A204.1 (cell line): ENCODE measurements around the gene NLRC5.
"Not testable (repeated sequence)": the region's sequence is repeated elsewhere in the genome, so short reads cannot be mapped to it uniquely, and the experiment has no call there.

ENCODE experiments used
- FAIRE-seq: peaks from 2 replicates; lab custom pipeline; 2012; peaks lifted over from hg19 to GRCh38; lab: Jason Lieb, UNC

The NLRC5 gene

DNA sequence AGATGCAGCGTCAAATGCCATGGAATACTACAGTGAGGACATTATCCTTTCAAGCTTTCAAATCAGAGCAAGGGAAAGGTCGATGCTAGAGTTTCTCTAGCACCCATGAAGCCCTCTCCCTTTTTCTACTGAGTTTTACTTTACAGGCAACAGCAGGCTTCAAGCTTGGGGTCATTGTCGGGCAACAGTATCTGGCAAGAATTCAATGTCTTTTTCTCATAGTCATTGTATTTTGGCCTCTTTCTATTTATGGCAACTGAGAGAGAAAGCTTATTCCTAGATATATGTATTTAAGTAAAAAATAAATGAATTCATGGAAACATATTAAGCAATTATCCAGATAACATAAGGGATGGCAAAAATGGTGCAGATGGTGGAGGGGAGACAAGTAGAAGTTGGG, 28.0 kb upstream of the NLRC5 start:
- FAIRE-seq, result no peak

DNA sequence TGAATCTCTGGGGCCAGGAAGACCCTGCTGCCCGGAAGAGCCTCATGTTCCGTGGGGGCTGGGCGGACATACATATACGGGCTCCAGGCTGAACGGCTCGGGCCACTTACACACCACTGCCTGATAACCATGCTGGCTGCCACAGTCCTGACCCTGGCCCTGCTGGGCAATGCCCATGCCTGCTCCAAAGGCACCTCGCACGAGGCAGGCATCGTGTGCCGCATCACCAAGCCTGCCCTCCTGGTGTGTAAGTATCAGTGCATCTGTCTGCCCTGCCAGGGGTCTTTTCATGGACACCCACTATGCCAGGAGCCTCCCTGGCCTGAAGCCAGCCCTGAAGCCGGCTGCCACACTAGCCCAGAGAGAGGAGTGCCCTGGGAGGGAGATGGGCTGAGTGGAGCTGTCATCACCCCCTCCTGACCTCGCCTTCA, 27.5 kb upstream of the NLRC5 start, which contains the start of gene CETP:
Gene CETP (plus strand): TSS at position 100 of the 431 bp plus-strand sequence. CDS start 30 bp downstream, at position 130.
- FAIRE-seq, result no peak

DNA sequence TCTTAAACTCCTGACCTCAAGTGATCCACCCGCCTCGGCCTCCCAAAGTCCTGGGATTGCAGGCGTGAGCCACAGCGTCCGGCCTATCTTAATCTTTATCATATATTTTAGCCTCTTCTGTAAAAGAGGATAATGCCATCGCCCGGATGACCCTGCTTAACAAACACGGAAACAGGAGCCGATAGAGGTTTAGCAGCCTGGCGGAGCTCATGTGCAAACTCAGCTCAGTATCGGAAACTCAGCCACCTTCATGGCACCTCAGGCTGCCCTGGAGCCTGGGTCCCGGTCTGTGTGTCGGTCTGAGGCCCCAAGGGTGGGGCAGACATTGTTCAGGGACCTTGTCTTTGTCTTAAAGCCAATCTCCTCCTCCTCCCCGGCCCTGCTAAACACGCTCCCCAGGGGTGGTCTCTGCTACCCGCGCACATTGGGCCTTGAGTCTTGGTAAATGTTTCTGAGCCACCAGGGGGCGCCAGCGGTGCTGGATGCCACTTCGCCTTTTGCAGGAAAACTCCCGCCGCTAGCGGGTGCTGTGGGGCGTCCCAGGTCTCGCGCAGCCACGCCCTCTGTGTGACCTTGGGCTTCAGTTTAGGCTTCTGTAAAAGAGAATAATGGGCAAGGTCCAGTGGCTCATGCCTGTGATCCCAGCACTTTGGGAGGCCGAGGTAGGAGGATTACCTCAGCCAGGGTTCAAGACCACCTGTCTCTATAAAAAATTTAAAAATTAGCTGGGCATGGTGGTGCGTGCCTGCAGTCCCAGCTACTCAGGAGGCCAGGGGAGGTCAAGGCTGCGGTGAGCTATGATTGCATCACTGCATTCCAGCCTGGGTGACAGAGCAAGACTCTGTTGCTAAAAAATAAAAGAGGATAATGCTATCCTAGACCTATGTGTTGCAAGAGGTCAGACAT, 24.9 kb upstream of the NLRC5 start:
- no peak for FAIRE-seq

DNA sequence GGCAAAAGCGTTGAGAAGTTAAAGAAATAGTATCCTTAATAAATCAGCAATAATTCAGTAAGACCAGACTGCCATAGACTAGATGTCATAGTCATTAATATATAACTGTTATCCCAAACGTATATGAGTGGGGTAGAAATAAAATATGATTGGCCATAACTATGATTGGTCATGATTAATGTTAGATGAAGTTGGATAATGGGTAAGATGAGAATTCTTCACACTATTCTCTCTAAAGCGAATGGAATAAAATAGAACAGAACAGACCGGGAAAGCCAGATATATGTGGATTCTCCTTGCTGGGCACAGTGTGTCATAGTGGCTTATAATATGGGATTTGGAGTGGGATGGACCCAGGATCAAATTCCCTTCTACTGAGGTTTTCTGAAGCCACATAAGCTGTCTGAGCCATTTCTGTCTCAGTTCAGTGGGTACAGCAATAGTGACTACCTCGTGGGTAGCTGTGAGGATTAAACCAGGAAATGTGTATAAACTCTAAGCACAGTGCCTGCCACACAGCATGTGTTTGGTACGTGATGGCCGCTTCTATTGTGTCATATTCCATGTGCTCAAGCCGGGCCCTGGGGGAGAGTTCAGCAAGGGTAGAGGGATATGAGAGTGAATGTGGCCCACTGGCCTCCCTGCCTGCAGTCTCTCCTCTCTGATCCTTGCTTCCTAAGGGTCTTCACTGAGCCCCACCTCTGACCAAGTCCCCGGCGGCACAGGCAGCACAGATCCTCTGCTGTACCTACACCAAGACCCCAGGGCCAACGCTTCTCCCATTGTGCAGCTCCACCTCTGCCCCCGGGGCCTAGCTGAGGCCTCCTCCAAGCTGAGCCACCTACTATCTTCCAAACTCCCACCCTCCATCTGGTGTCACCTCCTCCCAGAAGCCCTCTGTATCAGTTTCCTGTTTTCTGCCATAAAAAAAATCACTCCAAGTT, 23.9 kb upstream of the NLRC5 start:
- no peak for FAIRE-seq

DNA sequence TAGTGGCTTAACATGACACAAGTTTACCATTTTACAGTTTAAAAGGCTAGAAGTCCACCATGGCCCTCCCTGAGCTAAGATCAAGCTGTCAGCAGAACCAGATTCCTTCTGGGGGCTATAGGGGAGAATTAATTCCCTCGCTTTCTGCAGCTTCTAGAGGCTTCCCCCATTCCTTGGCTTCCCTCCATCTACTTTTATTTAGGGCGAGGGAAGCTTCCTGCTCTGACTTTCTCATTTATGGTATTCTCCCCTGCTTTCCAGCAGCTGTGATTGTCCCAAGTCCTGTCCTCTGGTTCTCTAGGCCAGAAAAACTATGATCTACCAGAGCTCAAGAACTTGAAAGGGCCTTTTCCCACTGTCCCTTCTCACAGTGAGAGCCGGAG, 23.3 kb upstream of the NLRC5 start:
- no peak for FAIRE-seq

DNA sequence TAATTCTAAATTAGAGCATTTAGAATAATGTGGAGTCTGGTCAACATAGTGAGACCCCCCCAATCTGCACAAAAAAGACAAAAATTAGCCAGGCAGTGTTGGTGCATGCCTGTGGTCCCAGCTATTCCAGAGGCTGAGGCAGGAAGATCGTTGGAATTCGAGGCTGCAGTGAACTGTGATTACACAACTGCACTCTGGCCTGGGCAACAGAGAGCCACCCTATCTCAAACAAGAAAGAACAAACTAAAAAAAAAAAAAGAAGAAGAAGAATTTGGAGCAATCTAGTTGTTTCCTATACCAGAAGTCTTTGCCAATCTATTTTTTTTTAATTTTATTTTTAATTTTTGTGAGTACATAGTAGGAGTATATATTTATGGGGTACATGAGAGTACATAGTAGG, 21.6 kb upstream of the NLRC5 start:
- FAIRE-seq, result no peak

DNA sequence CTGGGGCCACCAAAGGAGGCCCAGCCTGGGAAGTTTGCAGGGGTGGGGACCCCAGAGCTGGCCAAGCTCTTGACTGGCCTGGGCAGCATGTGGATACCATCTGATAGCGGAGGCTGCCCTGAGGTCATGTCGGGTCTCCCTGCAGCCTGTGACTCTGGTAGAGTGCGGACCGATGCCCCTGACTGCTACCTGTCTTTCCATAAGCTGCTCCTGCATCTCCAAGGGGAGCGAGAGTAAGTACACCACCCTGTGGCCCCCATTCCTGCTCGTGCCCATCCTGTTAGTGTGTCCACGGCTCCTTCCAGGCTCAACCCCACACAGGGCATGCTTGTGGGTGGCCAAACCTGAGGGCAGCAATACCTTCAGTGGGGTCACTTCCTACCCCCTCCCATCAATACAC, 19.6 kb upstream of the NLRC5 start:
- FAIRE-seq, result no peak

DNA sequence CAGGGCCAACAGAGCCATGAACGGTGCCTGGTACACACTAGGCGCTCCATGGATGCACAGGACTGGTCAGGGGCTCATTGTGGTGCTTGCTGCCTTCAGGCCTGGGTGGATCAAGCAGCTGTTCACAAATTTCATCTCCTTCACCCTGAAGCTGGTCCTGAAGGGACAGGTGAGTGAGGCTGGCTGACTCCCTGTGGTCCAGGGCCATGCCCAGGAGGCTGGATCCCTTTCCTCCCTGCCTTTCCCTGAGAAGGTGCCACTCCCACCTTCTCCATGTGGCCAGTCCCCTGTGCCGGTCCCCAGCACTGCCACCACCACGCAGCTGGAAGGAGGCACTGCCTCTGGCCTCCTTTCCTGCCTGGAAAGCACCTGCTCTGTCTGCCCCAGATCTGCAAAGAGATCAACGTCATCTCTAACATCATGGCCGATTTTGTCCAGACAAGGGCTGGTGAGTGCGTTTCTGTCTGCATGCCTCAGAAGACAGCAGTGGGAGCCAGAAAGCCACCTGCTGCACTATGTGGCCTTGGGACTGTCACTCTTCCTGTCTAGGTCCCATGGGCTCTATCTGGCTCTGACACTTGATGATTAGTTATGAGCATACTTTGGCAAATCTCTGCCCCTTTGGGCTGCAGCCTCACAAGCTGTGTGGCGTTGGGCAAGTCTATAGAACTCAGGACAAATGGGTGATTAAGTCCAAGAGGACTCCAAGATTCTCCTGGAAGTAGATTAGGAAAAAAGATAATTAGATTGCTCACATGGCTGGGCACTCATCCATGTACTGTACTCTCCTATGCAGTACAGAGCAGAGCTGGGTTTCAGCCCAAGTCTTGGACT, 18.2 kb upstream of the NLRC5 start:
- FAIRE-seq, result no peak

DNA sequence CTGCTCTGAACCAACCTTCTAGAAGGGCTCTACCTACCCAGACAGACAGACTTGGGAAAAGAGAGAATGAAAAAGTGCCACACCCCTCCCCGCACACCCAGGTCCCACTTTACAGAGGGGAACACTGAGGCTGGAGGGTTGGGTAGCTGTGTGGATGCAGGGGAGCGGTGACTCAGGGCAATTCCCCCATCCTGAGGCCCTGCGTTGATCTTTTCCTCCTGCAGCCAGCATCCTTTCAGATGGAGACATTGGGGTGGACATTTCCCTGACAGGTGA, 17.7 kb upstream of the NLRC5 start:
- FAIRE-seq, result no peak

DNA sequence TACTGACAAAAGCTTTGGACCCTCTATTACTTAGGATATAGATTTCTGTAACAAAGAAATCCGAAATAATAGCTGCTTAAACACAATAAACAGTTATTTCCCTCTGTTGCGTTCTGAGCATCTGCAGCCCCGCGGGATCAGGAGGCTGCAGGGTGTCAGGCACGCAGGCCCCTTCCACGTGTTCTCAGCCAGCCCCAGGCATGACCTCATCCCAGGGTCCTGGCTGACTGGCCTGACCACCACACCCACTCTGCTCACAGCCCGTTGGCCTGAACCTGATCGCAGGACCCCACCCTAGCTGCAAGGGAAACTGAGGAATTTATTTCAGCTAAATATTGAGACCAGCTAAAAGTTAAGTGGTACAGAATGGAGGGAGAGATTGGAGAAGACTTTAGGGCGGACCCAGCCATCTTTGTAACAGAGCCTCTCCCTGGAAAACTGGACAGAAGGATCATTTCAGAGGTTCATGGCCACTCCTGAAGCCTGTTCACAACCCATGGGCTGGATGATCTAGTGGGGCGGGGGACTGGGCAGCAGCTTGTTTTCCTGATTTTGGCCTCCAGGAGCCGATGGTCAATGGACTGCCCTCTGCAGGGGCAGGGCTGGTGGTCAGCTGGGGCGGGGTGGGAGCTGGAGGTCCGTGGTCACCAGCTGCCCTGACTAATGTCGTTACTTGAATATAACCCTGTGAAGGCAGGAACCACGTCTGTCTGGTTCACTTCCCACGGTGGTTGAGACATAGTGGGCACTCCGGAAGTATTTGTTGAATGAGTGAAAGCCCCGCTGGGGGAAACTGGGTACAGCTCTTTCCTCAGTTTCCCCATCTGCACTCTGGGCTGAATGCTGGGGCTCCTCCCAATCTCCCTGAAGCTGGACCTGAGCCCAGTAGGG, 16.7 kb upstream of the NLRC5 start:
- no peak for FAIRE-seq

DNA sequence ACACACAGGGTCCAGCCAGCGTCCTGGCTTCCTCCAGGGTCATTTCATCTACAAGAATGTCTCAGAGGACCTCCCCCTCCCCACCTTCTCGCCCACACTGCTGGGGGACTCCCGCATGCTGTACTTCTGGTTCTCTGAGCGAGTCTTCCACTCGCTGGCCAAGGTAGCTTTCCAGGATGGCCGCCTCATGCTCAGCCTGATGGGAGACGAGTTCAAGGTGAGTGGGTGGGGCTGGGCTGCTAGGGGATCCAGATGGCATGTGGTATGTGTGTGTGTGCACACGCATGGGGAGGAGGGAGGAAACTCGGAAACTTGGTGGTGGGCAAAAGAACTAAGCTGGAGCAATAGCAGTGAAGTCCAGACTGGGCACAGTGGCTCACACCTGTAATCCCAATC, 16.1 kb upstream of the NLRC5 start:
- no peak for FAIRE-seq

DNA sequence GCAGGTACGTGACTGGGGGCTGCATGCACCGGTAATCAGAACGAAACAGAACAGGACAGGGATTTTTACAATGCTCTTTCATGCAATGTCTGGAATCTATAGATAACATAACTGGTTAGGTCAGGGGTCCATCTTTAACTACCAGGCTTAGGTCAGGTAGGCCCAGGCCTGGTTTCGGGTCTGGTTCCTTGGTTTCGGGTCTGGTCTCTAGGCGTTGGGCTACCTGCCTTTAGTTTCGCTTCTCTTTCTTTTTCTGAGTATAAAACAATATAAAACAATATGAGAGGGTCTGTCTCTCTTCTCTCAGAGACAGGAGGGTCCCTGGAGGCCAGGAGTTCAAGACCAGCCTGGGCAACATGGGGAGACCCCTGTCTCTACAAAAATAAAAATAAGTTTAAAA, 15.5 kb upstream of the NLRC5 start:
- FAIRE-seq, result not testable (repeated sequence)

DNA sequence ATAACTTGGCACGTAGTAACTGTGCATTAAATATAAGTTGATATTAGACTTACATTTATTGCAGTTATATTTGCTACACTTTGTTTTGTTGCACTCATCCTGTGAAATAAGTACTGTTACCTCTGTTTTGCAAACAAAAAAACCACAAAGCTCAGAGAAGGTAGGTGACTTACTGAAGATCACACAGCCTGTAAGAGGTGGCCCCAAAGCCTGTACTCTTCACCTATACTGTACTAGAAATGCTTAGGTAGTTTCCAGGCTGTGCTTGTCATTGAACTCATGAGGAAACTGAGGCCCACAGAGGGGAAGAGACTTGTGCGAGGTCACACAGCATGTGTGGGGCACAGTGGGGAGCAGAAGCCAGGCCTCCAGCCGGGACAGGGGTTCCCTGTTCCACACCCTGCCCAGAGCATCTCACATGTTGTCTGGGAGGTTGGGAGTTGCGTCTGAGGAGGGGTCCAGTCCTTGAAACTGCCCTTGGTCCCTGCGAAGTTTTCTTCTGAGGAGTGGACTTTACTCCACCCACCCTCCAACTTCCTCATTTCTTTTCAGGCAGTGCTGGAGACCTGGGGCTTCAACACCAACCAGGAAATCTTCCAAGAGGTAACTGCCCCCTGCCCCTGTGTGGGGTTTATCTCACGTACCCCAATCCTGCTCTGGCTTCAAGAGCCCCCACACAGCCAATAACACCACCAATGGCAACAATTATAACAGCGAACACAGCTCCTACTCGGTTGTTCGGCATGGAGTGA, 14.6 kb upstream of the NLRC5 start:
- no peak for FAIRE-seq

DNA sequence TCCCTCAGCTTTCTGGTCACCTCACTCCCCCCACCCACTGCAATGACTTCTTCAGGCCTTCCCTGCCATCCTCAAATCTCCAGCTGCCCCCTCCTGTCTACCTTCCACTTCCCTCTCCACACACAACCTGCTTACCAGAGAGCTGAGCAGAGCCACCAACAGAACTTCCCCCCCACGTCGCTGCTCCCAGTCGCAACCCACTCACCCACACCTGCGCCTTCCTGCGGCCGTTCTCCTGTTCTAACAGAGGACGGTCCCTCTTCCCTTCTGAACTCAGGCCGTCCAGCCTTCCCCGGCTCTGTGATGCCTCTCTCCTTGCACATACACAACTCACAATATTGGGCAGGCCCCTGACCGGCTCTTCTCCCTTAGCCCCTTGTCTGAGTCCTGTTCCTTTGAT, 13.6 kb upstream of the NLRC5 start:
- no peak for FAIRE-seq

DNA sequence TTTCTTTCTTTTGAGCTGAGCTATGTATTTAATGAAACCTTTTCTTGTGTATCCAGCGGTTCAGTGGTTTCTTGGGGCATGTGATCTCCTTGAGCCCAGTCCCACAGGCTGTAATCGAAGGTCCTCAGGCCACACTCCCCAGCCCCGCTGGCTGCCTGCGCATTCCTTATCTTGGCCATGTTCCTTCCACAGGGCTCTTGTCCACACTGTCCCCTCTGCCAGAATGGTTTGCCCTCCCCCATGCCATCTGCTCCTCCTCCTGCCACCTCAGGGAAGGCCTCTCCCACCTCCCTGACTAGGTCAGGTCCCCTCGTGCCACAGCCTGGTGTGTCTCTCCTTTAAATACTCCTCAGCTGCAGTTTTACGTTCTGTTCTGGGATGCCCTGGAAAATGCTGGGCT, 12.1 kb upstream of the NLRC5 start:
- FAIRE-seq, result no peak

DNA sequence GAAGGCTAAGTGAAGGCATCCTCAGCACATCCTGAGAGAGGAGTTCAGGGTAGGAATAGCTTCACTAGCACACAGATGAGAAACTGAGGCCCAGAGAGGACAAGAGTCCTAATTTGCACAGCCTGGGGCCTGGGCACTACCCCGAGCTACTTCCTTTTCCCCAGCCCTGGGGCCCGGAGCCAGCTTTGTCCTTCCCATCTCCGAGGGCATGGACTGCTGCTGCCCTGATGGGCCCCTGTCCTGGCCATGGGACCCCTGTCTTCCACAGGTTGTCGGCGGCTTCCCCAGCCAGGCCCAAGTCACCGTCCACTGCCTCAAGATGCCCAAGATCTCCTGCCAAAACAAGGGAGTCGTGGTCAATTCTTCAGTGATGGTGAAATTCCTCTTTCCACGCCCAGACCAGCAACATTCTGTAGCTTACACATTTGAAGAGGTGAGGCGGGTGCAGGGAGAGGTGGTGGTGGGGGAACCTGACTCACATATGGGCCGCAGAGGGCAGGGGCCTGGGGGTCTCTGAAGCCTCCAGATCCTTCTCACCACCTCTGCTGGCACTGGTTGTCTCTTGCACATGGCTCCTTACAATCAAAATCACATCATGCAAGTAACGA, 11.4 kb upstream of the NLRC5 start:
- FAIRE-seq, result no peak

DNA sequence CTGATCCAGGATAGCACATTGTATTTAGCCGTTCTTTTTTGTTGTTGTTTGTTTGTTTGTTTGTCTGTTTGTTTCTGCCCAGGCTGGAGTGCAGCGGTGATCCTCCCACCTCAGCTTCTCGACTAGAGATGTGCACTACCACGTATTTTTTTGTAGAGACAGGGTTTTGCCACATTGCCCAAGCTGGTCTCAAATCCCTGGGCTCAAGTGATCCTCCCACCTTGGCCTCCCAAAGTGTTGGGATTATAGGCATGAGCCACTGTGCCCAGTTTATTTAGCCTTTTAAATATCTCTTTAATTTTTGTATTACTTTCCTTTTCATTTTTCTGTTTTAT, 9.2 kb upstream of the NLRC5 start:
- no peak for FAIRE-seq

DNA sequence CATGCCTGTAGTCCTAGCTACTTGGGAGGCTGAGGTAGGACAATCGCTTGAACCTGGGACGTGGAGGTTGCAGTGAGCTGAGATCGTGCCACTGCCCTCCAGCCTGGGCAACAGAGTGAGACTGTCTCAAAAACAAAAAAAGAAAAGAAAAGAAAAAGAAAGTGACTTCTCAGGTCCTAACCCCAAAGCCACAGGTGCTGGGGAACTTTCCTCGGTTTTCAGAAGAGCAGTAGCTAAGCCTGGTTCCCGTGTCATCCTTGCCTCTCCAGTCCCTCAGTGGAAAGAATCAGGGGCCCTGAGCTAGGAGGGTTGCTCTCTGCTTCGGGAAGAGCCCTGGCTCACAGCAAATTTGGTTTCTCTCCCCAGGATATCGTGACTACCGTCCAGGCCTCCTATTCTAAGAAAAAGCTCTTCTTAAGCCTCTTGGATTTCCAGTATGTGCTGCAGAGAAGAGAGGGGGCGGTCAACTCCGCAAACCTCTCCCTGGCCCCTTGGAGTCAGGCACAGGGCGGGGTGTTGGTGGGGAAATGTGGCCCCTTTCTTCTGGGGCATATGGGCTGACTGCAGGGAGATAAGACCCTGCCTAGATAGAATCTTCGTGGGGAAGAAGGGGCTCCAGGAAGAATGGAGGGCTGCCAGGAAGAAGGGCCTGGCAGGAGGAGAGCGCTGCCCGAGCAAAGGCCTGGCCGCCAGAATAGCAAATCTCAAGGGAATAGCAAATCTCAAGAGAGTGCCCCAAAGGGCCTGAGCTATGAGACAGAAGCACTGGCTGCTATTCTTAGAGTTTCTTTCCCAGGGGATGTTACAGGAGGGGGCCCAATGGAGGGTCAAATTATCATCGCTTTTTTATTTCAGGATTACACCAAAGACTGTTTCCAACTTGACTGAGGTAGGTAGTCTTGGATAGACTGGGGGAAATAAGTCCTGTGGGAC, 8.3 kb upstream of the NLRC5 start:
- FAIRE-seq, result no peak

DNA sequence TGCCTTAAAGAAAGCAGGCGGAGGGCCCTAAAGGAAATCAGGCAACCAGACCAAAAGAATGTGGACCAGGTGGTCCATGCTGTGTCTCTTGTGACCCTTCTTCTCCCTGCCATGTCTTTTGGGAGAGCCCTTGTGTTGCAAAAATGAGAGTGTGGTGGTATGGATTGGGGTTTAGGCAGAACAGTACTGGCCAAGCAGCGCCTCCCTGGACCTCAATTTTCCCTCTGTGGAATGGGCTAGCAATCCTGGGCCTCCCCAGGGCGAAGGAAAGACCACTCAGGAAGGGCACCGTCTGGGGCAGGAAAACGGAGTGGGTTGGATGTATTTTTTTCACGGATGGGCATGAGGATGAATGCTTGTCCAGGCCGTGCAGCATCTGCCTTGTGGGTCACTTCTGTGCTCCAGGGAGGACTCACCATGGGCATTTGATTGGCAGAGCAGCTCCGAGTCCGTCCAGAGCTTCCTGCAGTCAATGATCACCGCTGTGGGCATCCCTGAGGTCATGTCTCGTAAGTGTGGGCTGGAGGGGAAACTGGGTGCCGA, 7.6 kb upstream of the NLRC5 start:
- FAIRE-seq, result no peak
